NCI-H510A treated with DMSO at 0.1 percent for 48 hours (cell line): Measurements from ENCODE around the gene GOSR2.
"Not testable (repeated sequence)": the region's sequence is repeated elsewhere in the genome, so short reads cannot be mapped to it uniquely, and the experiment has no call there.

ENCODE experiments used
- DNase-seq: peaks from one replicate; lab custom pipeline; 2025; lab: John Stamatoyannopoulos, UW

The GOSR2 gene

GRCh38 chr17:46964315-46965265 lies 41.6 kb downstream of the GOSR2 start:
- no peak for DNase-seq

DNA sequence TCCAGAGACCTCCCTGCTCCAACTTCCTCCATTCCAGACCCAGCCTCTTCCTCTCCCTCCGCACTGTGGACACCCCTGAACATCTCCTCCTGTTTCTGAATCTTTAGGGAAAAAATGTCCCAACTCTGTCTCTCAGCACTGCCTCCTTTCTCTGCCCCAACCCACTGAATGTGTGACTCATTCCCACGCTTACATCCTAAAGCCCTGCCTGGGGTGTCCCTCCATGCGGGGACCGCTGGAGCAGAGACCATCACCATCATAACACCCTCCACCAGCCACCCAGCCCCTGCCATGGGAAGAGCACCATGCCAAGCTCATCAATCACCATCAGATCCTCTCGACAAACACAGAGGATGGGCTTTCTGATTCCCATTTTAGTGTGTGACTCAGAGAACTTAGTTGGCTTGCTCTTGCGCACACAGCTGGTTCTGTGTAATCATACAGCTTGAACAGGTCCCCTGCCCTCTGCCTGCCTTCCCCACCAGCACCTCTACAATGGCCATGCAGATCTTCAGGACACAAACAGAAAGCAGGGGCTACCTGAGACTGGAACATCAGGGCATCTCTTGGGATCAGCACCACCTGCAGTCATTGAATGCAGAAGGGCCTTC lies 45.4 kb downstream of the GOSR2 start:
- no peak for DNase-seq

- DNase-seq, result no peak
Observed at GRCh38 chr17:46968896-46969295, 45.9 kb downstream of the GOSR2 start.

- DNase-seq, result no peak
Observed at GRCh38 chr17:46971647-46972300, 48.8 kb downstream of the GOSR2 start.

GRCh38 chr17:46972346-46972745 lies 49.4 kb downstream of the GOSR2 start:
- no peak for DNase-seq

GRCh38 chr17:46974086-46974485 lies 51.1 kb downstream of the GOSR2 start:
- no peak for DNase-seq

GRCh38 chr17:46975287-46975686 lies 52.3 kb downstream of the GOSR2 start:
- DNase-seq, result no peak

- DNase-seq, result no peak
Observed at GRCh38 chr17:46976626-46977270, 53.8 kb downstream of the GOSR2 start.

DNA sequence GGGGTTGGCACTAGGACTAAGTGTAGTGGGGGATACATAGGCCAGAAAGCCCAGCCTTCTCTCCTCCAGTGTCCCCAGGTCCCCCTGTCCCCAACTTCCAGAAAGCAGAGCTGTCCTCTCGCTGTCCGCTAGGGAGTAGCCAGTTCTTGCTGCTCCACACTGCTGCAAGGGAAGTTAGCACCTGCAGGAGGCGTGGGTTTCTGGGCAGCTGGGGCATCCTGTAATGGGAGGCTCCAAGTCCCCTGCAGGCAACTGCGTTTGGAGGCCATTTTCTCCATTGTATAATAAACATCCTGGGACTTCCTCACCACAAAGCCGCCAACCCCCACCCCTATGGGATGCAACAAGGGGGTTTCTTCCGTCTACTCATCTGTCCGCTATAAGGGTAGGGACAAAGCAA lies 54.4 kb downstream of the GOSR2 start:
- peak; percentile 93 for DNase-seq

DNA sequence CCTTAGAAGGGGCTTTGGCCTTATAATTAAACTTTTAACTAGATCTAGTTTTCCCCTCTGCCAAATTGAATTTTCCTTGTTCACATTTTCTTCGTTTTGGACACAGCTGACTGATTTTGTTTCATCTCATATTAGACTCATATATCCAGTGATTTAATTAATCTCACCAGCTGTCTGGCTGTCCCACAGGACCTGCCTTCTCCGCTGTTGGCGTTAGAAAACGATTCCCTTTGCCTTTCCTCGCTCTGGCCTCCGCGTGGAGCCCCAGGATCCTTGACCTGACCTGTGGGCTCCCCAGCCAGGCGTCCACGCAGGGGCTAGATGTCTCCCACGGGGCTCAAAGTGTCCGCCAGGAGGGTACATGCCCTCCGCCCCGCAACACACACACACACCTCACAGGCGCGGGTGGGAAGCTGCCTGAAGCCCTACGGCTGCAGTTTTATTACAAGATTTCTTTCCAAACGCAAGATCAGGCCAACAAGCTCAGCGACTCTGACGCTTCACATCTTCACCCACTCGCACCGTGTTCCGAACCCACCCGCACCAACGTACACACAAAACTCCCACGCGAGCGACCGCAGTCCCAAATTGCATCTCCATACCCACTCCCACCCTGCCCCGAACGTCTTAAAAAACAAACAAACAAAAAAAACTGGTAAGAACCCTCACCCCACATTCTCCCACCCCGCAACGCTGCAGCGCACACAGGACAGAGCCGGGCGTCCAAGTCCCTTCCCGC lies 55.0 kb downstream of the GOSR2 start:
- DNase-seq, result no peak

DNA sequence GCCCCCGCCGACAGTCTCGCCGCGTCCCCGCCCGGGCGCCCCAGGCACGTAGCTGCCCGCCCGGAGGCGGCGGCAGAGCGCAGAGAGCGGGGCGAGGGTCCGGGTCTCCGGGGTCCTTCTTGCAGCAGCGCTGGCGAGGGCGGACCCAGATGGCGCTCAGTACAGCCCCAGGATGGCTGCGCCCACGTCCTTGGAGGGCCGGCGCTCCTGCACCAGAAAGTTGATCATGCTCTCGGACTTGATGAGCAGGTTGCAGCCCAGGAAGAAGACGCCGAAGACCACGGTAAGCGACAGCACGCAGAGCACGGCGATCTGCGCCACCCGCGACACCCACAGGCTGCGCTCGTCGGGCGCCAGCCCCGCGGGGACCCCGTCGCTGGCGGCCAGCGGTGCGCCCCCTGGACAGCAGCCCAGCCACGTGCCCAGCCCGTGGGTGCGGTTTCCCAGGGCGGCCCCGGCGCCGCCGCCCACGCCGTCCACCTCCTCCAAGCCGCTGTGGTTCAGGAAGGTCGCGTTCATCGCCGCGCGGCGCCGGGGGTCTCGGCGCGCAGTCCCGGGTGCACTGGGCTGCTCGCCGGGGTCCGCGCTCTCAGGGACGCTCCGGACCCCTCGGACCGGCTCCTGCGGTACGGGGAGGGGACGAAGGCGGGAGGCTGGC lies 55.7 kb downstream of the GOSR2 start:
- no peak for DNase-seq

- peak; percentile 66 for DNase-seq
Observed at GRCh38 chr17:46979147-46979863, 56.3 kb downstream of the GOSR2 start, which contains the start of gene RPRML. Gene RPRML, minus strand, starts transcription at chr17:46979253. Its CDS starts 246 bp downstream, at chr17:46979007.

GRCh38 chr17:46982577-46982976 lies 59.6 kb downstream of the GOSR2 start:
- no peak for DNase-seq

DNA sequence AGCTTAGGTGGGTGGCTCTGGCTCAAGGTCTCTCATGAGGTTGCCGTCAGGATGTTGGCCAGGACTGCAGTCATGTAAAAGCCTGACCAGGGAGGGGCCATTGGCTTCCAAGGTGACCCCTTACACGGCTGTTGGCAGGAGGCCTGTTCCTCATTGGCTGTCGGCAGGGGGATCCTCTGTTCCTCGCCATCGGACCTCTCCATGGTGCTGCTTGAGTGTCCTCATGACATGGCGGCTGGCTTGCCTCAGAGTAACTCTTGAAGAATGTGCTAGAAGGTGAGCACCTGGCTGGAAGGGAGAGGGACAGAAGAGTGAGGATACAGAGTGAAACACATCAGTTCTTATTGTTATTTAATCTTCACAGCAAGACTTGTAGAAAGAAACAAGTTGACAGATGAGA lies 60.8 kb downstream of the GOSR2 start:
- no peak for DNase-seq

- no peak for DNase-seq
Observed at GRCh38 chr17:46984341-46984740, 61.4 kb downstream of the GOSR2 start.

GRCh38 chr17:46984892-46985291 lies 61.9 kb downstream of the GOSR2 start:
- DNase-seq, result peak; percentile 5

GRCh38 chr17:46986366-46986765 lies 63.4 kb downstream of the GOSR2 start:
- DNase-seq, result no peak

DNA sequence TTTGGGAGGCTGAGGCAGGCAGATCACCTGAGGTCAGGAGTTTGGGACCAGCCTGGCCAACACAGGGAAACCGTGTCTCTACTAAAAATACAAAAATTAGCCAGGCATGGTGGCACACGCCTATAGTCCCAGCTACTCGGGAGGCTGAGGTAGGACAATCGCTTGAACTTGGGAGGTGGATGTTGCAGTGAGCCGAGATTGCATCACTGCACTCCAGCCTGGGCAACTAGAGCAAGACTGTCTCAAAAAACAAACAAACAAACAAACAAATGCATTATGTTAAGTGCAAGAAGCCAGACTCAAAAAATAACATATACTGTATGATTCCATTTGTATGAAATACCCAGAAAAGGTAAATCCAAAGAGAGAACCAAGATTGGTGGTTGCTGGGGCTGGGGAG lies 65.0 kb downstream of the GOSR2 start:
- not testable (repeated sequence) for DNase-seq

DNA sequence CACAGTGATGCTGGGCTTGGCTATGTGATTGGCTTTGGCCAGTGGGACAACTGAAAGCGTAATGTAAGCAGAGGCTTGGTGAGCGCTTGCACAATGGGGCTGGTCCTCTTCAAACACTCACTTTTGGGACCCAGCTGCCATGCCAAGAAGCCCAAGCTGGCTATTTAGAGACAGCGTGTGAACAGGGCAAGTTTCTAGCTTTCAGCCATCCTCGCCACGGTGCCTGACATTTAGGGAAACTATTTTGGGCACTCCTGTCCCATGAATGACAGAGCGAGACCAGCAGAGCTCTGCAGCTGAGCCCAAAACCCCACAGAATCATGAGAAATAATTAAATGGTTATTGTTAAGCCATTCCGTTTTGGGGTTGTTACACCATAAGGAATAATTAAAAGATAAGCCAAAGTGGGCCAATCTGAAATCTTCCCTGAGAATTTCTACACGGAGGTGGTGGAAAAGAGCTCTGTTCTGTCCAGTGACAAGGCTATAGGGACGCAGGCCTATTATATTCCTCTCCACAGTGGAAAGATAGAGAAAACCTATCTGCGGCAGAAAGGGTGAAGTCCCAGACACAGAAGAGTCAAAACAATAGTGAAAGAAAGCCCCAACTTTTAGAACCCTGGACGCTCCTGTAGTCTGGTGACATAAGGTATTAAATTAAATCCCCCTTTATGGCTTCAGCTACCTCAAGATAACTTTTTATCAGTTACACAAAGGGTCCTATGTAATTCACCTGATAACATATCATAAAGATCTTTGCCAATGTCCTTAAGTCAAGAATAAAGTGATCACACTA lies 66.9 kb downstream of the GOSR2 start:
- DNase-seq, result no peak
